Posterior cingulate gyrus (tissue), 11 donors: ENCODE data around the gene ATRNL1.

Source experiments
- DNase-seq, 10 donors: peaks; one replicate each; pipeline versions ENCODE4 v3.0.0 to v3.0.0-alpha.2; 2020 to 2021; ENCODE audit warnings: mixed read lengths in 3 of 10
- intact Hi-C: fragments of 100-400 bp; cut with DNase I; formaldehyde crosslinking; loops from one replicate; pipeline ENCODE4 v1.15.1; 2023

Gene ATRNL1

GRCh38 chr10:115968236-115968635, 875.1 kb downstream of the ATRNL1 start:
- DNase-seq = no peak
- intact Hi-C loops = no loop called here

GRCh38 chr10:115969591-115969990, 876.4 kb downstream of the ATRNL1 start:
- no peak for DNase-seq
- intact Hi-C loops = no loop called here

GRCh38 chr10:115971921-115972320, 878.8 kb downstream of the ATRNL1 start:
- intact Hi-C loops = no loop called here
- no peak for DNase-seq

GRCh38 chr10:115972426-115972825, 879.3 kb downstream of the ATRNL1 start:
- DNase-seq = no peak
- intact Hi-C loops = no loop called here

GRCh38 chr10:115974351-115974750, 881.2 kb downstream of the ATRNL1 start:
- intact Hi-C loops = no loop called here
- no peak for DNase-seq

- intact Hi-C loops = no loop called here
- DNase-seq = no peak
These were observed 881.8 kb downstream of the ATRNL1 start for GRCh38 chr10:115974816-115975430.

- intact Hi-C loops = no loop called here
- no peak for DNase-seq
These were observed 882.3 kb downstream of the ATRNL1 start for GRCh38 chr10:115975506-115975905.

- intact Hi-C loops = no loop called here
These were observed 883.2 kb downstream of the ATRNL1 start for GRCh38 chr10:115976342-115976741.

GRCh38 chr10:115977855-115978254, 884.7 kb downstream of the ATRNL1 start:
- intact Hi-C loops = no loop called here

More at GRCh38 chr10:115976342-115976741, 883.2 kb downstream of the ATRNL1 start:
- no peak for DNase-seq

GRCh38 chr10:115979576-115979975, 886.4 kb downstream of the ATRNL1 start:
- no peak for DNase-seq
- intact Hi-C loops = no loop called here

More at GRCh38 chr10:115977855-115978254, 884.7 kb downstream of the ATRNL1 start:
- no peak for DNase-seq

GRCh38 chr10:115980470-115980869, 887.3 kb downstream of the ATRNL1 start:
- intact Hi-C loops = no loop called here
- no peak for DNase-seq

- intact Hi-C loops = no loop called here
- DNase-seq = no peak
These were observed 887.9 kb downstream of the ATRNL1 start for GRCh38 chr10:115981081-115981480.

GRCh38 chr10:115982076-115982475, 888.9 kb downstream of the ATRNL1 start:
- DNase-seq = no peak
- intact Hi-C loops = no loop called here

- intact Hi-C loops = no loop called here
- DNase-seq = no peak
These were observed 889.4 kb downstream of the ATRNL1 start for GRCh38 chr10:115982526-115982925.

- intact Hi-C loops = no loop called here
- DNase-seq = no peak
These were observed 892.6 kb downstream of the ATRNL1 start for GRCh38 chr10:115985786-115986185.

GRCh38 chr10:115988380-115988779, 895.2 kb downstream of the ATRNL1 start:
- no peak for DNase-seq
- intact Hi-C loops = no loop called here

- no peak for DNase-seq
- intact Hi-C loops = no loop called here
These were observed 896.5 kb downstream of the ATRNL1 start for GRCh38 chr10:115989621-115990020.

- intact Hi-C loops = no loop called here
- no peak for DNase-seq
These were observed 899.2 kb downstream of the ATRNL1 start for GRCh38 chr10:115992236-115992986.

- intact Hi-C loops = no loop called here
- no peak for DNase-seq
These were observed 902.9 kb downstream of the ATRNL1 start for GRCh38 chr10:115996031-115996430.

- intact Hi-C loops = no loop called here
- no peak for DNase-seq
These were observed 905.1 kb downstream of the ATRNL1 start for GRCh38 chr10:115998301-115998700.
